ENCODE measurements around the gene NDUFB4.

Gene NDUFB4

GRCh38 chr3:120596116-120596852 lies at the start of gene NDUFB4:
Gene NDUFB4, plus strand, starts transcription at chr3:120596336. Its CDS starts 24 bp downstream, at chr3:120596360.
- DNase-seq: peak; percentile 99

GRCh38 chr3:120550546-120550945 lies 45.6 kb upstream of the NDUFB4 start:
- no peak for DNase-seq

GRCh38 chr3:120552184-120553172 lies 43.7 kb upstream of the NDUFB4 start:
- no peak for DNase-seq

GRCh38 chr3:120554812-120555606 lies 41.1 kb upstream of the NDUFB4 start:
- no peak for DNase-seq

GRCh38 chr3:120555657-120556509 lies 40.3 kb upstream of the NDUFB4 start:
- no peak for DNase-seq

GRCh38 chr3:120557115-120557514 lies 39.0 kb upstream of the NDUFB4 start:
- no peak for DNase-seq

GRCh38 chr3:120558771-120559241 lies 37.3 kb upstream of the NDUFB4 start:
- DNase-seq: peak; percentile 83

- DNase-seq: peak; percentile 52
Measured at GRCh38 chr3:120559242-120560061, 36.7 kb upstream of the NDUFB4 start.

- DNase-seq: no peak
Measured at GRCh38 chr3:120560304-120561250, 35.6 kb upstream of the NDUFB4 start.

GRCh38 chr3:120561251-120562045 lies 34.7 kb upstream of the NDUFB4 start:
- peak; percentile 42 for DNase-seq

- no peak for DNase-seq
Measured at GRCh38 chr3:120563356-120564022, 32.6 kb upstream of the NDUFB4 start.

- DNase-seq: no peak
Measured at GRCh38 chr3:120566243-120566975, 29.7 kb upstream of the NDUFB4 start.

GRCh38 chr3:120567370-120568201 lies 28.6 kb upstream of the NDUFB4 start:
- DNase-seq: peak; percentile 67

- DNase-seq: no peak
Measured at GRCh38 chr3:120568202-120568531, 28.0 kb upstream of the NDUFB4 start.

- DNase-seq: no peak
Measured at GRCh38 chr3:120568598-120568997, 27.5 kb upstream of the NDUFB4 start.

GRCh38 chr3:120569222-120570057 lies 26.7 kb upstream of the NDUFB4 start:
- DNase-seq: no peak
